Type B pancreatic cell (in vitro differentiated cells): ENCODE measurements around the gene OR4D10. TPM values are rescaled to one million over a fixed set of nuclear protein-coding genes. Genes with fewer than 3 reads are reported as not detected.
A peak's percentile ranks its signal among the peaks of the same experiment; 100 is the strongest.
"Not testable (repeated sequence)": the region's sequence is repeated elsewhere in the genome, so short reads cannot be mapped to it uniquely, and the experiment has no call there.

ENCODE experiments used
- DNase-seq: peaks from one replicate; pipeline ENCODE4 v3.0.0; 2021; ENCODE audit warnings: mixed read lengths; ENCODE audit not compliant: unreplicated experiment; ENCODE audit errors: extremely low spot score
- H3K27ac Mint-ChIP-seq: 2 replicates; pipeline ENCODE4 v1.8.0; 2021; ENCODE audit warnings: mild to moderate bottlenecking, mixed read lengths
- H3K27me3 Mint-ChIP-seq: 2 replicates; pipeline ENCODE4 v1.8.0; 2021; ENCODE audit warnings: mixed read lengths
- H3K36me3 Mint-ChIP-seq: 2 replicates; pipeline ENCODE4 v1.8.0; 2021; ENCODE audit warnings: mixed read lengths
- H3K4me1 Mint-ChIP-seq: one replicate; pipeline ENCODE4 v1.8.0; 2021; ENCODE audit warnings: mixed read lengths; ENCODE audit not compliant: unreplicated experiment
- H3K4me3 Mint-ChIP-seq: 2 replicates; pipeline ENCODE4 v1.8.0; 2021; ENCODE audit warnings: mild to moderate bottlenecking, mixed read lengths
- H3K9me3 Mint-ChIP-seq: 2 replicates; pipeline ENCODE4 v1.8.0; 2021; ENCODE audit warnings: mixed read lengths
- CTCF ChIP-seq: fragments of 200-600 bp; sonication (generic); conservative IDR thresholded peaks from 2 replicates; pipeline ENCODE4 v1.5.0; 2021; ENCODE audit warnings: antibody characterized with exemption, mild to moderate bottlenecking
- total RNA-seq: library from RNA; stranded (reverse); gene quantifications from 2 replicates; pipeline ENCODE4 v1.2.1, GENCODE V29; 2021; ENCODE audit warnings: low replicate concordance

The OR4D10 gene
- total RNA-seq, 1 donor from 2014 or later, result not detected

GRCh38 chr11:59429924-59430516 lies 43.1 kb upstream of the OR4D10 start:
- H3K9me3 Mint-ChIP-seq, result no peaks in the 10 kb centered on the region
- H3K27ac Mint-ChIP-seq, result no peak overlapping the region
- peaks cover 14% of the 10 kb centered on the region for H3K4me1 Mint-ChIP-seq
- H3K4me3 Mint-ChIP-seq, result no peak overlapping the region
- H3K36me3 Mint-ChIP-seq, result no peaks in the 10 kb centered on the region
- peaks cover 3% of the 10 kb centered on the region for H3K27me3 Mint-ChIP-seq
- peak; percentile 89 for TF ChIP-seq CTCF
- no peak for DNase-seq

- Mint-ChIP-seq H3K36me3 (no peaks in the 10 kb centered on the region), H3K4me3 (no peak within 1 kb of the TSS), H3K4me1 (no peaks in the 10 kb centered on the region), H3K27me3 (peaks cover 14% of the 10 kb centered on the region), H3K9me3 (no peaks in the 10 kb centered on the region), H3K27ac (no peak within 1 kb of the TSS)
- no peak for DNase-seq
- no peak for TF ChIP-seq CTCF
Observed at GRCh38 chr11:59436169-59436568, 36.9 kb upstream of the OR4D10 start, which contains the start of gene OR5A1. TSS of gene OR5A1 (plus strand) at chr11:59436469. CDS start at chr11:59443169, 6,700 bp downstream.

- peaks cover 11% of the 10 kb centered on the region for H3K27me3 Mint-ChIP-seq
- DNase-seq, result no peak
- H3K9me3 Mint-ChIP-seq, result no peaks in the 10 kb centered on the region
- TF ChIP-seq CTCF, result no peak
- H3K27ac Mint-ChIP-seq, result no peak overlapping the region
- H3K4me3 Mint-ChIP-seq, result no peak overlapping the region
- no peaks in the 10 kb centered on the region for H3K4me1 Mint-ChIP-seq
- no peaks in the 10 kb centered on the region for H3K36me3 Mint-ChIP-seq
Observed at GRCh38 chr11:59437770-59438169, 35.3 kb upstream of the OR4D10 start.

GRCh38 chr11:59445624-59446023 lies 27.5 kb upstream of the OR4D10 start:
- H3K4me3 Mint-ChIP-seq, H3K27me3 Mint-ChIP-seq: not testable (repeated sequence)

GRCh38 chr11:59448484-59448883 lies 24.6 kb upstream of the OR4D10 start:
- H3K4me3 Mint-ChIP-seq, result no peak overlapping the region
- H3K27ac Mint-ChIP-seq, result no peak overlapping the region
- TF ChIP-seq CTCF, result no peak
- no peaks in the 10 kb centered on the region for H3K27me3 Mint-ChIP-seq
- H3K4me1 Mint-ChIP-seq, result no peaks in the 10 kb centered on the region
- no peak for DNase-seq
- no peaks in the 10 kb centered on the region for H3K36me3 Mint-ChIP-seq
- H3K9me3 Mint-ChIP-seq, result no peaks in the 10 kb centered on the region

More at GRCh38 chr11:59445624-59446023, 27.5 kb upstream of the OR4D10 start:
- not testable (repeated sequence) for H3K27ac Mint-ChIP-seq, DNase-seq, H3K9me3 Mint-ChIP-seq, H3K4me1 Mint-ChIP-seq, H3K36me3 Mint-ChIP-seq

GRCh38 chr11:59456661-59457060 lies 16.5 kb upstream of the OR4D10 start, which contains the start of gene OR4D6:
TSS of gene OR4D6 (plus strand) at chr11:59456961. CDS start at chr11:59456961, 0 bp downstream.
- Mint-ChIP-seq H3K4me1 (no peaks in the 10 kb centered on the region), H3K9me3 (no peaks in the 10 kb centered on the region), H3K36me3 (no peaks in the 10 kb centered on the region), H3K4me3 (no peak within 1 kb of the TSS), H3K27ac (no peak within 1 kb of the TSS), H3K27me3 (no peaks in the 10 kb centered on the region)
- TF ChIP-seq CTCF, result no peak
- DNase-seq, result no peak
